ENCODE measurements around the gene CEP55.

The CEP55 gene

DNA sequence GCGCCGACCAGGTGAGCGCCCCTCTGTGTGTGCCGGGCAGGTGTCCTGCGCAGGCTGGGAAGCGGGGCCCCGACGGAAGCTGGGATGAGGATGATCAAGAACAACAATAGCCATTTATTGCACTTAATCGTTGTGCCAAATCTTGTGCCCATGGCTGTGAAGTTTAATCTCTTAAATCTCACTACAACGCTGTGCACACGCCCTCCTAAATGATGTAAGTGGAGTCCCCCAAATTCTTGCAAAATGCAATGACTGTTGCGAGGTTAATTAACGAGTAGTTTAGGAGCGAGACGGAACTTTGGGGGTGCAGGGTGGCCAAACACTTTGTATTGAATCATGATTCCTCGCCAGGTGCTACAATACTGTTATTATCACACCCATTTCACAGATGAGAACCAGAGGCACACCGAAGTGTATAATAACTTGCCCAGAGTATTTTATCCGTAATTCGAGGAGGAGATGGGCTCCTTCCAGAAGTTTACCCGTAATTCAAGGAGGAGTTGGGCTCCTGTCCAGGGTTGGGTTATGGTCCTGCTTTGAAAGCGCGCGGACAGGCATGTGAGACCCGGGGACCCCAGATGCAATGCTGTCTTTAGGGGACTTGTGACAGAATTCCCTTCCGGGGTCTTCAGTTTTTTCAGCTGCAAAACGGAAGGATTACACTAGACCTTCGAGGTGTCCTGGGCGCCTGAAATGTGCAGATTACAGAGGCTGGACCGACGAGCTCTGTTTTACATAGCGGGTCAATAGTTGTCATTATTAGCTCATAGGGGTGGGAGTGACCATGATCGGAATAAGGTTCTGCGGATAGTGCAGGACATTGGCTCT is 71.1 kb downstream of the CEP55 start:
- DNase-seq, result no peak

- no peak for DNase-seq
Observed at GRCh38 chr10:93568105-93568390, 71.6 kb downstream of the CEP55 start.

- no peak for DNase-seq
Observed at GRCh38 chr10:93570383-93570782, 74.0 kb downstream of the CEP55 start.

DNA sequence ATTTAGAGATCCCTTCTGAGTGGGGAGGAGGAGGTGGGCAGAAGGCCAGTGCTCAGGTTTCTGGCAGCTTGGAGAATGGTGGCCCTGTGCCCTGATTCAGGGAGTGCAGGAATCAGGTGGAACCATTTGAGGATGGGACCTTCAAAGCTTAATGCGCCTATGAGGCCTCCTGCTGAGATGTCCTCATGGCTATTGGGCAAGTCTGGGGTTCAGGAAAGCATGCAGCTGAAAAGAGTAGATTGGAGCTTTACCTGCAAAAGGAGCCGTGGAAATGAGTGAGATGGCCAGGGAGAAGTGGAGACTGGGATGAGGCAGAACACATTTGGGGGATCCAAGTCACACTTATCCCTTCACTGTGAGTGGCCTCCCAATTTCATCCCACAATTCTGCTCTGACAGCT is 76.2 kb downstream of the CEP55 start:
- DNase-seq, result no peak

GRCh38 chr10:93573051-93573909 is 76.9 kb downstream of the CEP55 start:
- DNase-seq, result peak; percentile 73 to 83

- no peak for DNase-seq
Observed at GRCh38 chr10:93573924-93574323, 77.5 kb downstream of the CEP55 start.

GRCh38 chr10:93576888-93577287 is 80.5 kb downstream of the CEP55 start:
- no peak for DNase-seq

DNA sequence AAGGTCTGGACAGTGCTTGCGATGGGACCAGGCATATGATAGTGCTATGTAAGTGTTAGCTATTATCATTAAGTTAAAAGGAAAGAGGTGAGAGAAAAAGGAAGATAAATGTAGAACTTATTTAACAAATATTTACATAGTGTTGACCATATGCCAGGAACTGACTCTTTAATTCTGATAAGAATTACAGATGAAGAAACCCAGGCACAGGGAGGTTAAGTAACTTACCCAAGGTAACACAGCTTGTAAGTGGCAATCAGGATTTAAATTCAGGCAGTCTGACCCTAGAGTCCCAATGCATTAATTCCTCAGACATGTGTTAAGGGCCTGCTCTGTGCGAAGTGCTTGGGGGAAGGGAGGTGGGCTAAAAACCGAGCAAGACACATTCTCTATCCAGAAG is 81.2 kb downstream of the CEP55 start:
- DNase-seq, result no peak

Measured in AML-193 (cell line).